H9 (cell line): ENCODE data around the gene STARD3. TPM values are rescaled to one million over a fixed set of nuclear protein-coding genes. Genes with fewer than 3 reads are reported as not detected.
A peak's percentile ranks its signal among the peaks of the same experiment; 100 is the strongest.

ENCODE experiments used
- DNase-seq: peaks from one replicate; pipeline ENCODE4 v3.0.0-alpha.2; 2017
- H2AFZ ChIP-seq: one replicate; pipeline ENCODE4 v1.6.1; 2013; ENCODE audit warnings: mild to moderate bottlenecking, low read length, control low read depth, moderate library complexity
- H2AK5ac ChIP-seq: 2 replicates; pipeline ENCODE4 v1.6.1; 2013; ENCODE audit warnings: low read length, control low read depth, mixed read lengths; ENCODE audit not compliant: insufficient read length
- H2BK120ac ChIP-seq: one replicate; pipeline ENCODE4 v1.6.1; 2013; ENCODE audit warnings: low read depth, mild to moderate bottlenecking, low read length, control low read depth, inconsistent platforms; ENCODE audit not compliant: poor library complexity, severe bottlenecking
- H2BK12ac ChIP-seq: 2 replicates; pipeline ENCODE4 v1.6.1; 2013; ENCODE audit warnings: low read length, control low read depth, mixed read lengths, low read depth; ENCODE audit not compliant: insufficient read length
- H2BK15ac ChIP-seq: 2 replicates; pipeline ENCODE4 v1.6.1; 2013; ENCODE audit warnings: low read depth, low read length, control low read depth
- H2BK20ac ChIP-seq: one replicate; pipeline ENCODE4 v1.6.1; 2013; ENCODE audit warnings: low read depth, mild to moderate bottlenecking, low read length, control low read depth, inconsistent platforms; ENCODE audit not compliant: poor library complexity, severe bottlenecking
- H2BK5ac ChIP-seq: 2 replicates; pipeline ENCODE4 v1.6.1; 2013; ENCODE audit warnings: low read length, control low read depth, mixed read lengths; ENCODE audit not compliant: insufficient read length
- H3K14ac ChIP-seq: 2 replicates; pipeline ENCODE4 v1.6.1; 2013; ENCODE audit warnings: low read length, control low read depth; ENCODE audit not compliant: insufficient read depth
- H3K18ac ChIP-seq: 2 replicates; pipeline ENCODE4 v1.6.1; 2013; ENCODE audit warnings: low read depth, mild to moderate bottlenecking, mixed read lengths, low read length, control low read depth; ENCODE audit not compliant: insufficient read length
- H3K23ac ChIP-seq: 2 replicates; pipeline ENCODE4 v1.6.1; 2013; ENCODE audit warnings: low read length, control low read depth, mixed read lengths, low read depth; ENCODE audit not compliant: insufficient read length
- H3K23me2 ChIP-seq: 2 replicates; pipeline ENCODE4 v1.6.1; 2013; ENCODE audit warnings: low read depth, mild to moderate bottlenecking, mixed read lengths, low read length, control low read depth; ENCODE audit not compliant: insufficient read length, poor library complexity, severe bottlenecking
- H3K27ac ChIP-seq: 2 replicates; pipeline ENCODE4 v1.5.1; 2013; ENCODE audit warnings: low read length, control low read depth, mixed read lengths, low read depth; ENCODE audit not compliant: insufficient read length
- H3K27me3 ChIP-seq: 2 replicates; pipeline ENCODE4 v1.6.1; 2013; ENCODE audit warnings: low read length, control low read depth, inconsistent platforms; ENCODE audit not compliant: insufficient read depth
- H3K4ac ChIP-seq: 2 replicates; pipeline ENCODE4 v1.6.1; 2013; ENCODE audit warnings: low read depth, mild to moderate bottlenecking, control low read depth, inconsistent platforms, low read length, moderate library complexity
- H3K4me1 ChIP-seq: 2 replicates; pipeline ENCODE4 v1.6.1; 2013; ENCODE audit warnings: low read length, control low read depth, inconsistent platforms; ENCODE audit not compliant: insufficient read depth
- H3K4me2 ChIP-seq: 2 replicates; pipeline ENCODE4 v1.6.1; 2013; ENCODE audit warnings: low read length, control low read depth, mixed read lengths; ENCODE audit not compliant: insufficient read length, insufficient read depth
- H3K56ac ChIP-seq: 2 replicates; pipeline ENCODE4 v1.6.1; 2013; ENCODE audit warnings: low read depth, mild to moderate bottlenecking, mixed read lengths, low read length, control low read depth; ENCODE audit not compliant: insufficient read length
- H3K79me1 ChIP-seq: 2 replicates; pipeline ENCODE4 v1.6.1; 2013; ENCODE audit warnings: low read depth, mild to moderate bottlenecking, moderate library complexity, low read length, control low read depth, inconsistent platforms; ENCODE audit not compliant: insufficient read depth, poor library complexity, severe bottlenecking
- H3K79me2 ChIP-seq: 2 replicates; pipeline ENCODE4 v1.6.1; 2013; ENCODE audit warnings: low read length, control low read depth, inconsistent platforms; ENCODE audit not compliant: insufficient read depth
- H3K9ac ChIP-seq: 2 replicates; pipeline ENCODE4 v1.6.1; 2013; ENCODE audit warnings: low read length, control low read depth, mixed read lengths; ENCODE audit not compliant: insufficient read length; ENCODE audit errors: extremely low read depth
- H3K9me3 ChIP-seq: one replicate; pipeline ENCODE4 v1.6.1; 2013; ENCODE audit warnings: low read depth, low read length, inconsistent platforms; ENCODE audit not compliant: control insufficient read depth
- H3T11ph ChIP-seq: one replicate; pipeline ENCODE4 v1.6.1; 2013; ENCODE audit warnings: mild to moderate bottlenecking, low read length, control low read depth, inconsistent platforms
- H4K20me1 ChIP-seq: one replicate; pipeline ENCODE4 v1.6.1; 2013; ENCODE audit not compliant: control insufficient read depth, insufficient read length, insufficient read depth
- H4K5ac ChIP-seq: 2 replicates; pipeline ENCODE4 v1.6.1; 2013; ENCODE audit warnings: low read depth, mild to moderate bottlenecking, mixed read lengths, low read length, control low read depth; ENCODE audit not compliant: insufficient read length
- H4K8ac ChIP-seq: replicated peaks from 2 replicates; pipeline ENCODE4 v1.6.1; 2013; ENCODE audit warnings: low read length, control low read depth, mixed read lengths, low read depth; ENCODE audit not compliant: insufficient read length
- H4K91ac ChIP-seq: 2 replicates; pipeline ENCODE4 v1.6.1; 2013; ENCODE audit warnings: low read depth, mild to moderate bottlenecking, moderate library complexity, mixed read lengths, low read length, control low read depth; ENCODE audit not compliant: insufficient read length
- H3K27ac Mint-ChIP-seq, 3 experiments: 2 replicates in 2 of 3; 3 replicates in 1 of 3; pipeline ENCODE4 v1.8.0; 2020 to 2021; ENCODE audit warnings: mixed read lengths in 3 of 3, mild to moderate bottlenecking in 1 of 3, moderate library complexity in 1 of 3
- H3K27me3 Mint-ChIP-seq: 2 replicates; pipeline ENCODE4 v1.8.0; 2021; ENCODE audit warnings: low read depth, mild to moderate bottlenecking, moderate library complexity, mixed read lengths
- H3K36me3 Mint-ChIP-seq, 3 experiments: 2 replicates in 2 of 3; 3 replicates in 1 of 3; pipeline ENCODE4 v1.8.0; 2020 to 2021; ENCODE audit warnings: low read depth in 3 of 3, mixed read lengths in 3 of 3; ENCODE audit not compliant: insufficient read depth in 1 of 3
- H3K4me1 Mint-ChIP-seq, 2 experiments: 2 replicates each; pipeline ENCODE4 v1.8.0; 2020; ENCODE audit warnings: mixed read lengths in 2 of 2
- H3K4me3 Mint-ChIP-seq, 2 experiments: 2 replicates in 1 of 2; 3 replicates in 1 of 2; pipeline ENCODE4 v1.8.0; 2020 to 2021; ENCODE audit warnings: mild to moderate bottlenecking in 2 of 2, mixed read lengths in 2 of 2, moderate library complexity in 1 of 2
- H3K9me3 Mint-ChIP-seq, 2 experiments: 2 replicates in 1 of 2; 3 replicates in 1 of 2; pipeline ENCODE4 v1.8.0; 2020; ENCODE audit warnings: mild to moderate bottlenecking in 2 of 2, mixed read lengths in 2 of 2, moderate library complexity in 1 of 2
- WGBS: extraction: QIAGEN DNeasy Blood & Tissue Kit; methylation state at CpG from one replicate; pipeline ENCODE4 v1.1.7; 2013; ENCODE audit warnings: missing lambda C conversion rate, low lambda C conversion rate, mixed read lengths; ENCODE audit not compliant: insufficient read length; ENCODE audit errors: extremely low coverage; 5-methylcytosine and 5-hydroxymethylcytosine counted together
- total RNA-seq: library from RNA; stranded (reverse); gene quantifications from 2 replicates; pipeline ENCODE4 v1.2.1, GENCODE V29; 2021
- TF ChIP-seq, protein P1 (sequence below): fragments of 200-600 bp; sonication (generic); conservative IDR thresholded peaks from 3 replicates; pipeline ENCODE4 v1.8.0; 2021; ENCODE audit warnings: antibody characterized with exemption, mild to moderate bottlenecking

Gene STARD3
- total RNA-seq, 1 experiment from 2014 or later = 51.3 TPM

DNA sequence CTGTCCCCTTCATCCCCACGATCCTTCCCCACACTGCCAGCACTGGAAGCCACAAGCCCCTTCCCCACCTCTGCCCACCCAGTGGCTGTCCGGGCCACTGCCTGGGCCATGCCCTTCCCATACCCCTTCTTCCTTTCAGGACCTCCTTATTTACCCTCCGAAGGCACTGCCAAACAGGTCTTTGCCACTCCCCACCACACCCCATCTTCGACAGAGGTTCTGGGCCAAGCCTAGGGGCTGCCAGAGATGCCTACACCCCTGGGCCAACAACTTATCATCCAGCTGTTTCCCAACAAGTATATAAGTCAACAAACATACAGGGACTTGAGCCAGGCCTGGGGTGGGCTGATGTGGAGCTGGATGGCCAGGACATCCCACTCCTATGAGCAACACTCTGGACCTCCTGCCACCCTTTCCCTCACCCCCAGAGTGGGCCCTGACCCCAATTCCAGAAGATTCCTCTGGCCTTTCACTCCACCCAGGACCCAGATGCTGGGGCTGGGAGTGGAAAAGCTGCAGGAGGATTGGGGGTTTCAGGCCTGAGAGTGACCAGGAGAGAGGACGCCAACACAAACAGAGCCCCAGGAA is 11.7 kb upstream of the STARD3 start:
- DNase-seq = no peak
- Histone ChIP-seq H2BK20ac (no peak overlapping the region), H2AK5ac (no peak overlapping the region), H3K23ac (no peak overlapping the region), H3K9me3 (no peaks in the 10 kb centered on the region), H2BK5ac (no peak overlapping the region), H2BK120ac (no peak overlapping the region), H3K4me1 (peaks cover 7% of the 10 kb centered on the region; the same call in 1 of the 2 replicates), H3K79me2 (no peaks in the 10 kb centered on the region), H3K18ac (no peak overlapping the region), H2BK15ac (no peak overlapping the region), H4K91ac (no peak overlapping the region), H3K27me3 (peaks cover 13% of the 10 kb centered on the region; the same call in 1 of the 2 replicates), H2AFZ (no peak overlapping the region), H3K4ac (no peak overlapping the region), H4K5ac (no peak overlapping the region), H3K27ac (no peak overlapping the region), H2BK12ac (no peak overlapping the region), H3K56ac (no peak overlapping the region), H3K79me1 (no peaks in the 10 kb centered on the region), H3K23me2 (peaks cover 13% of the 10 kb centered on the region), H3K14ac (no peak overlapping the region), H3T11ph (no peak overlapping the region), H3K9ac (no peak overlapping the region), H4K20me1 (no peaks in the 10 kb centered on the region), H3K4me2 (no peak overlapping the region), H4K8ac (no peak overlapping the region)
- no CpG with 5 or more reads among the region's 5 CpGs for WGBS
- Mint-ChIP-seq H3K27me3 (peaks cover 79% of the 10 kb centered on the region), H3K4me3 (peak overlapping the region in 1 of 2 experiments; percentile 96; a peak in 2 of 5 replicates), H3K9me3 (no peaks in the 10 kb centered on the region; a peak in 1 of 5 replicates), H3K36me3 (no peaks in the 10 kb centered on the region; a peak in 1 of 7 replicates), H3K27ac (no peak overlapping the region), H3K4me1 (peaks cover 50 to 64% of the 10 kb centered on the region in 2 experiments)
- TF ChIP-seq, protein P1, sequence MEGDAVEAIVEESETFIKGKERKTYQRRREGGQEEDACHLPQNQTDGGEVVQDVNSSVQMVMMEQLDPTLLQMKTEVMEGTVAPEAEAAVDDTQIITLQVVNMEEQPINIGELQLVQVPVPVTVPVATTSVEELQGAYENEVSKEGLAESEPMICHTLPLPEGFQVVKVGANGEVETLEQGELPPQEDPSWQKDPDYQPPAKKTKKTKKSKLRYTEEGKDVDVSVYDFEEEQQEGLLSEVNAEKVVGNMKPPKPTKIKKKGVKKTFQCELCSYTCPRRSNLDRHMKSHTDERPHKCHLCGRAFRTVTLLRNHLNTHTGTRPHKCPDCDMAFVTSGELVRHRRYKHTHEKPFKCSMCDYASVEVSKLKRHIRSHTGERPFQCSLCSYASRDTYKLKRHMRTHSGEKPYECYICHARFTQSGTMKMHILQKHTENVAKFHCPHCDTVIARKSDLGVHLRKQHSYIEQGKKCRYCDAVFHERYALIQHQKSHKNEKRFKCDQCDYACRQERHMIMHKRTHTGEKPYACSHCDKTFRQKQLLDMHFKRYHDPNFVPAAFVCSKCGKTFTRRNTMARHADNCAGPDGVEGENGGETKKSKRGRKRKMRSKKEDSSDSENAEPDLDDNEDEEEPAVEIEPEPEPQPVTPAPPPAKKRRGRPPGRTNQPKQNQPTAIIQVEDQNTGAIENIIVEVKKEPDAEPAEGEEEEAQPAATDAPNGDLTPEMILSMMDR = no peak
